Endothelial cell of umbilical vein (primary cell): ENCODE measurements around the gene MDM1. TPM values are rescaled to one million over a fixed set of nuclear protein-coding genes. Genes with fewer than 3 reads are reported as not detected.

Experiments
- BruUV-seq: library from RNA; stranded (reverse); fragments of 400-500 nt; replicated peaks from 2 replicates; lab custom pipeline; 2021; lab: Mats Ljungman, UMichigan
- CTCF ChIA-PET: fragments of 300-600, 350-600 bp; sonication (Branson Sonifier 250); formaldehyde crosslinking; loops from one replicate; lab custom pipeline; 2021; ENCODE audit warnings: antibody characterized with exemption, inconsistent platforms; lab: Charles Lee
- POLR2A ChIA-PET: fragments of 300-600, 350-600 bp; sonication (Branson Sonifier 250); formaldehyde crosslinking; loops from one replicate; lab custom pipeline; 2021; ENCODE audit warnings: antibody characterized with exemption, inconsistent platforms; lab: Charles Lee
- DNase-seq: peaks from one replicate; pipeline ENCODE4 v3.0.0-alpha.2; 2011; ENCODE audit warnings: low read depth, low spot score
- FAIRE-seq: peaks from 2 replicates; lab custom pipeline; 2011; peaks lifted over from hg19 to GRCh38; lab: Jason Lieb, UNC
- H2AFZ ChIP-seq: 2 replicates; pipeline ENCODE4 v1.6.0; 2012; ENCODE audit warnings: low read depth, low read length, control low read depth, inconsistent platforms
- H3K27ac ChIP-seq: 2 replicates; pipeline ENCODE4 v1.5.1; 2011; ENCODE audit warnings: low read depth, mild to moderate bottlenecking, control low read depth, low read length, moderate library complexity; ENCODE audit not compliant: insufficient read depth
- H3K27me3 ChIP-seq, 2 experiments: 2 replicates each; pipeline versions ENCODE4 v1.6.0 to v1.6.1; 2011; ENCODE audit warnings: low read length in 2 of 2, mixed read lengths in 1 of 2; ENCODE audit not compliant: control insufficient read depth in 2 of 2, insufficient read depth in 2 of 2
- H3K36me3 ChIP-seq, 2 experiments: 2 replicates in 1 of 2; 3 replicates in 1 of 2; pipeline ENCODE4 v1.5.1; 2011; ENCODE audit warnings: low read length in 2 of 2, mild to moderate bottlenecking in 1 of 2, moderate library complexity in 1 of 2; ENCODE audit not compliant: control insufficient read depth in 2 of 2, insufficient read depth in 2 of 2; ENCODE audit errors: extremely low read depth in 1 of 2
- H3K4me1 ChIP-seq: 3 replicates; pipeline ENCODE4 v1.5.1; 2011; ENCODE audit warnings: mild to moderate bottlenecking, low read length; ENCODE audit not compliant: control insufficient read depth, insufficient read depth; ENCODE audit errors: extremely low read depth
- H3K4me2 ChIP-seq: 2 replicates; pipeline ENCODE4 v1.6.1; 2011; ENCODE audit warnings: low read length, control low read depth, mixed read lengths; ENCODE audit not compliant: insufficient read depth
- H3K4me3 ChIP-seq, 3 experiments: fragments of 200-600 bp in 1 of 3; sonication (generic), shearing (Covaris generic) in 1 of 3; replicated peaks in 1 of 3; 2 replicates each; pipeline ENCODE4 v1.5.1; 2011 to 2016; ENCODE audit warnings: control low read depth in 3 of 3, low read length in 3 of 3, mild to moderate bottlenecking in 2 of 3, inconsistent platforms in 1 of 3, low read depth in 1 of 3, moderate library complexity in 1 of 3; ENCODE audit not compliant: insufficient read depth in 1 of 3
- H3K79me2 ChIP-seq: 2 replicates; pipeline ENCODE4 v1.6.0; 2012; ENCODE audit warnings: low read length, inconsistent platforms; ENCODE audit not compliant: control insufficient read depth, insufficient read depth
- H3K9ac ChIP-seq: replicated peaks from 2 replicates; pipeline ENCODE3; 2011; ENCODE audit warnings: low read length, control low read depth; ENCODE audit not compliant: insufficient read depth; ENCODE audit errors: extremely low read depth
- H3K9me1 ChIP-seq: replicated peaks from 3 replicates; pipeline ENCODE4 v1.6.0; 2011; ENCODE audit warnings: mild to moderate bottlenecking, low read length; ENCODE audit not compliant: control insufficient read depth, insufficient read depth; ENCODE audit errors: extremely low read depth
- H3K9me3 ChIP-seq: replicated peaks from 2 replicates; pipeline ENCODE4 v1.5.1; 2012; ENCODE audit warnings: low read length, inconsistent platforms; ENCODE audit not compliant: control insufficient read depth, insufficient read depth
- H4K20me1 ChIP-seq: replicated peaks from 2 replicates; pipeline ENCODE3; 2011; ENCODE audit warnings: mild to moderate bottlenecking, low read length; ENCODE audit not compliant: control insufficient read depth, insufficient read depth; ENCODE audit errors: extremely low read depth
- EZH2 ChIP-seq: IDR thresholded peaks from 2 replicates; pipeline ENCODE4 v1.6.1; 2012; ENCODE audit warnings: borderline replicate concordance, low read depth, mild to moderate bottlenecking, moderate library complexity, low read length, inconsistent platforms; ENCODE audit not compliant: severe bottlenecking
- FOS ChIP-seq: IDR thresholded peaks from 2 replicates; pipeline ENCODE4 v1.6.1; 2011; ENCODE audit warnings: mild to moderate bottlenecking, low read length, moderate library complexity, borderline replicate concordance; ENCODE audit not compliant: insufficient read depth
- GATA2 ChIP-seq: IDR thresholded peaks from 2 replicates; pipeline ENCODE4 v1.7.0; 2011; ENCODE audit warnings: low read depth, mild to moderate bottlenecking, moderate library complexity, mixed read lengths, low read length; ENCODE audit not compliant: insufficient read length, insufficient read depth
- JUN ChIP-seq: IDR thresholded peaks from 2 replicates; pipeline ENCODE4 v1.6.1; 2011; ENCODE audit warnings: borderline replicate concordance, low read depth; ENCODE audit not compliant: insufficient read length, insufficient read depth
- MYC ChIP-seq: IDR thresholded peaks from one replicate; pipeline ENCODE4 v1.6.1; 2011; ENCODE audit warnings: mild to moderate bottlenecking, low read depth, low read length
- POLR2A ChIP-seq: IDR thresholded peaks from 2 replicates; pipeline ENCODE4 v1.6.1; 2012; ENCODE audit warnings: low read depth, mild to moderate bottlenecking, control low read depth, low read length
- POLR2AphosphoS5 ChIP-seq: IDR thresholded peaks from 2 replicates; pipeline ENCODE4 v1.6.1; 2012; ENCODE audit warnings: low read depth, mild to moderate bottlenecking, control low read depth, low read length, moderate library complexity; ENCODE audit not compliant: insufficient read depth
- dilution Hi-C: fragments of 300-500 bp; cut with MboI; formaldehyde crosslinking; loops from one replicate; pipeline ENCODE4 v1.15.0; 2019; ENCODE audit warnings: low sequenced_read_pairs; ENCODE audit not compliant: extremely low pct_ligation_motif_present
- intact Hi-C: fragments of 100-400 bp; cut with micrococcal nuclease; formaldehyde crosslinking; loops from one replicate; pipeline ENCODE4 v1.10.0; 2022
- polyA plus RNA-seq, 4 experiments: library from polyadenylated mRNA; depleted of rRNA in 3 of 4; stranded (reverse) in 3 of 4; unstranded in 1 of 4; fragments of >200 nt; gene quantifications; 2 replicates each; pipeline versions ENCODE4 v1.2.1 to v1.2.3, GENCODE V29; 2011 to 2012; ENCODE audit warnings: missing spikeins in 1 of 4
- total RNA-seq: library from RNA; stranded (reverse); gene quantifications from 2 replicates; pipeline ENCODE4 v1.2.3, GENCODE V29; 2021
- TF ChIP-seq, protein P1 (sequence below), 2 donors: IDR thresholded peaks; 1 replicate in 1 of 2; 2 replicates in 1 of 2; pipeline ENCODE4 v1.5.1; 2011; ENCODE audit warnings: low read length in 2 of 2, mild to moderate bottlenecking in 2 of 2, moderate library complexity in 2 of 2, control low read depth in 1 of 2, inconsistent platforms in 1 of 2, low read depth in 1 of 2; ENCODE audit not compliant: insufficient read depth in 1 of 2; ENCODE audit errors: extremely low read depth in 1 of 2
- TF ChIP-seq, protein P2 (sequence below): IDR thresholded peaks from 2 replicates; pipeline ENCODE4 v1.6.1; 2011; ENCODE audit not compliant: insufficient read depth, insufficient read length

MDM1 gene
- total and polyA plus RNA-seq, 2 donors (not counting 3 experiments of a cell fraction or from before 2014, with no cell fraction given), result 4.3 to 12.5 TPM

DNA sequence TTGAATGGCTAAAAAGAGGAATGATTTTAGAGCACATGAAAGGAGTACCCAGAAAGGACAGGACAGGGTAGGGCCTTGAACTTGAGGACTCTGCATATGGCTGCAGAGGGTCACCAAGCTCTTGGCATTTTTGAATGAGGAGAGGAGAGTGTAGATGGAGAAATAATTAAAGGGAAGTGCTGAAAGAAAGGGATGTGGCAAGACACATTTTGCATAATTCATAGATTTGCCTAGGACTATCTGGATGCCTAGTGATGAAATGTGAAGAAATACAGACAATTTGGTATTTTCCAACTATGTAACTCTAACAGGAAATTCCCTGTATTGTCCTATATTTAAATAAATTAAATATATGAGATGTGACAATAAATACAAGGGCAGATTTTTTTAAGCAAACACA lies 27.5 kb upstream of the MDM1 start:
- no TSS peak for BruUV-seq
- FAIRE-seq (no peak), DNase-seq (no peak)
- ChIA-PET CTCF (interaction anchor here (1.0 to 2.7 kb wide), 16 partner anchors 9 to 346 kb away, joined by 3 to 21 read pairs (median 3); partner anchors contain the start of gene RAP1B), POLR2A (no interaction called here)
- H3K4me2 ChIP-seq, result no peak overlapping the region
- intact Hi-C loops, result loop anchor here (1.0 to 5.0 kb wide), 4 partner anchors 298 to 448 kb away; partner anchors contain the start of genes MDM2, NUP107 and SLC35E3
- no peak overlapping the region for H2AFZ ChIP-seq
- no peaks in the 10 kb centered on the region for H3K9me1 ChIP-seq
- no peaks in the 10 kb centered on the region for H3K27me3 ChIP-seq
- no peak overlapping the region for H3K27ac ChIP-seq
- no peak for TF ChIP-seq POLR2A
- TF ChIP-seq, protein P1, sequence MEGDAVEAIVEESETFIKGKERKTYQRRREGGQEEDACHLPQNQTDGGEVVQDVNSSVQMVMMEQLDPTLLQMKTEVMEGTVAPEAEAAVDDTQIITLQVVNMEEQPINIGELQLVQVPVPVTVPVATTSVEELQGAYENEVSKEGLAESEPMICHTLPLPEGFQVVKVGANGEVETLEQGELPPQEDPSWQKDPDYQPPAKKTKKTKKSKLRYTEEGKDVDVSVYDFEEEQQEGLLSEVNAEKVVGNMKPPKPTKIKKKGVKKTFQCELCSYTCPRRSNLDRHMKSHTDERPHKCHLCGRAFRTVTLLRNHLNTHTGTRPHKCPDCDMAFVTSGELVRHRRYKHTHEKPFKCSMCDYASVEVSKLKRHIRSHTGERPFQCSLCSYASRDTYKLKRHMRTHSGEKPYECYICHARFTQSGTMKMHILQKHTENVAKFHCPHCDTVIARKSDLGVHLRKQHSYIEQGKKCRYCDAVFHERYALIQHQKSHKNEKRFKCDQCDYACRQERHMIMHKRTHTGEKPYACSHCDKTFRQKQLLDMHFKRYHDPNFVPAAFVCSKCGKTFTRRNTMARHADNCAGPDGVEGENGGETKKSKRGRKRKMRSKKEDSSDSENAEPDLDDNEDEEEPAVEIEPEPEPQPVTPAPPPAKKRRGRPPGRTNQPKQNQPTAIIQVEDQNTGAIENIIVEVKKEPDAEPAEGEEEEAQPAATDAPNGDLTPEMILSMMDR (IDR thresholded peaks at IDR 0.05; ENCODE audit: extremely low read depth in 1 of 2, insufficient read depth in 1 of 2, low read depth in 1 of 2, low read length in 2 of 2), result no peak
- TF ChIP-seq POLR2AphosphoS5, result no peak
- no peak for TF ChIP-seq MYC
- TF ChIP-seq FOS, result no peak
- TF ChIP-seq GATA2, result no peak
- TF ChIP-seq EZH2, result no peak
- TF ChIP-seq, protein P2, sequence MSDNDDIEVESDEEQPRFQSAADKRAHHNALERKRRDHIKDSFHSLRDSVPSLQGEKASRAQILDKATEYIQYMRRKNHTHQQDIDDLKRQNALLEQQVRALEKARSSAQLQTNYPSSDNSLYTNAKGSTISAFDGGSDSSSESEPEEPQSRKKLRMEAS, result no peak
- no peak for TF ChIP-seq JUN
- no peaks in the 10 kb centered on the region for H3K9me3 ChIP-seq
- no peaks in the 10 kb centered on the region for H4K20me1 ChIP-seq
- dilution Hi-C loops, result no loop called here
- H3K4me3 ChIP-seq, result no peak overlapping the region
- H3K36me3 ChIP-seq, result no peaks in the 10 kb centered on the region
- no peaks in the 10 kb centered on the region for H3K79me2 ChIP-seq
- H3K4me1 ChIP-seq, result peaks cover 2% of the 10 kb centered on the region
- no peak overlapping the region for H3K9ac ChIP-seq
